Left lobe of liver (tissue), 2 donors: Measurements from ENCODE around the gene MUC7. TPM values are rescaled to one million over a fixed set of nuclear protein-coding genes. Genes with fewer than 3 reads are reported as not detected.
"Not testable (repeated sequence)": the region's sequence is repeated elsewhere in the genome, so short reads cannot be mapped to it uniquely, and the experiment has no call there.

Experiments used
- ATAC-seq: fragments of 200-7000 bp; cut with Tn5 transposase; one replicate; pipeline ENCODE4 v1.9.1; 2020; ENCODE audit warnings: mild to moderate bottlenecking, moderate library complexity
- DNase-seq: peaks from one replicate; pipeline ENCODE4 v3.0.0-alpha.2; 2020; ENCODE audit warnings: low spot score
- total RNA-seq: library from RNA; stranded (reverse); gene quantifications from one replicate; pipeline ENCODE4 v1.2.1, GENCODE V29; 2021
- donor health status: DM: no; HTN: no; CAD: no; lungs with moderate emphysema.
- donor health status: DM: no; HTN: yes; CAD: no.

Gene MUC7
- not detected for total RNA-seq

GRCh38 chr4:70471897-70472296, at the start of gene MUC7:
Gene MUC7 (plus strand): TSS chr4:70472197. CDS start chr4:70474022, 1,825 bp downstream.
- ATAC-seq: no peak
- DNase-seq: no peak

DNA sequence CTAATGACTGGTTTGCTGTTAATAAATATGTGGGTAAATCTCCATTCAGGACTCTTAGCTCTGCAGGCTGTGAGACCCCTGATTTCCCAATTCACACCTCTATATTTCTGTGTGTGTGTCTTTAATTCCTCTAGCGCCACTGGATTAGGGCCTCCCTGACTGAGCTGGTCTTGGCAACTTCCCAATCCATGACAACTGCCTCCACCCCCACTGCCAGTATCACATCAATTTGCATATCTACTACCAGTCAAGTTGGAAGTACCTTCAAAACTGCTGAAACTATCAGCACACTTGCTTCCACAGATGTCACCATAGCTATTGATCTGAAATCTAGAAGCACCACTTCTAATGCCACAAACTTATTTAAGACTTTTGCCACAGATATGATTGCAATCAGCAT, 46.7 kb upstream of the MUC7 start:
- DNase-seq: no peak
- ATAC-seq: no peak

DNA sequence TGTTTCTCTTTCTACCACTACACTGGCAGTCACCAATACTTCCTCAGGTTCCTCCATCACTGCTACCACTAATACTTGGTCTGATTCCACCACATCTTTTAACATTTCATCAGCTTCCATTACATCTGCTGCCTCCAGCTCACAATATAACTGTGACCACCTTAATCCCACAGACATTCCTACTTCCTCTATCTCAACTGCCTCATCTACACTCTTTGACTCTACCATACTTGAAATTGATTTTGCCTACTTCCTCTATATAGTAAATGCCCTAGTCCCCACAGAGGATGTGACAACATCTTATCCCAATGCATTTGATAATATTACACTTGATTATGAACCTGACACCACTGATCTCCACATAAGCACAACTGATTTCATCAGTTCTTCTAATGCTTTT, 45.2 kb upstream of the MUC7 start:
- DNase-seq: no peak
- no peak for ATAC-seq

DNA sequence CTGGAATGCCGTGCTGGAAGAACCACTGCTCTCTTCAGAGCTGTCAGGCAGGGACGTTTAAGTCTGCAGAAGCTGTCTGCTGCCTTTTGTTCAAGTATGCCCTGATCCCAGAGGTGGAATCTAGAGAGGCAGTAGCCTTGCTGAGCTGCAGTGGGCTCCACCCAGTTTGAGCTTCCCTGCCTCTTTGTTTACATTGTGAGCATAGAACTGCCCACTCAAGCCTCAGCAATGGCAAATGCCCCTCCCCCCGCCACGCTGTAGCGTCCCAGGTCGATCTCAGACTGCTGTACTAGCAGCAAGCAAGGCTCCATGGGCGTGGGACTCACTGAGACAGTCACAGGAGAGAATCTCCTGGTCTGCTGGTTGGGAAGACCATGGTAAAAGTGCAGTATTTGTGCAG, 34.8 kb upstream of the MUC7 start:
- DNase-seq (no peak), ATAC-seq (no peak)

- DNase-seq: no peak
- ATAC-seq: no peak
Observed at GRCh38 chr4:70442474-70442873, 29.5 kb upstream of the MUC7 start.

GRCh38 chr4:70443329-70443728, 28.7 kb upstream of the MUC7 start:
- no peak for ATAC-seq
- no peak for DNase-seq

DNA sequence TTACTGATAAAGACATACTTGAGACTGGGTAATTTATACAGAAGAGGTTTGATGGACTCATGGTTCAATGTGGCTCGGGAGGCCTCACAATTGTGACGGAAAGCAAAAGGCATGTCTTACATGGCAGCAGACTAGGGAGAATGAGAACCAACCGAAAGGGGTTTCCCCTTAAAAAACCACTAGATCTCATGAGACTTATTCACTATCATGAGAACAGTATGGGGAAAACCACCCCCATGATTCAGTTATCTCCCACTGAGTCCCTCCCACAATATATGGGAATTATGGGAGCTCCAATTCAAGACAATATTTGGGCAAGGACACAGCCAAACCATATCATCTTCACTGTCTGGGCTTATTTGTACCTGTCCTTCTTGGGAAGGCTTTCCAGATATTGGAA, 22.8 kb upstream of the MUC7 start:
- ATAC-seq (no peak), DNase-seq (no peak)

DNA sequence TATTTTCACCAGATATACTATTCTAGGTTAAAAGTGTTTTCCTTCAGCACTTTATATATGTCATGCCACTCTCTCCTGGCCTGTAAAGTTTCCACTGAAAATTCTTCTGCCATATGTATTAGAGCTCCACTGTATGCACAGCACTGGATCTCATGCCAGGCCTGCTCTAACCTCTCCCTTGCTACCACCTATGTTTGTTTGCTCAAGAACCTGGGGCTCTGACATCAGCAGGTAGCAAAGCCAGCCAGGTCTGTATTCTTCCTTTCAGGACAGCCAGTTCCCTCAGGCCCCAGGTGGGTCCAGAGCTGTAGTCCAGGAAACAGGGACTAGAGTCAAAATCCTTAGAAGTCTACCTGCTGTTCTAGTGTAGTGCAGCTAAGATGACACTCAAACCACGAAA, 19.1 kb upstream of the MUC7 start:
- ATAC-seq: no peak
- DNase-seq: no peak

GRCh38 chr4:70463335-70463734, 8.7 kb upstream of the MUC7 start:
- DNase-seq: no peak
- ATAC-seq: no peak

DNA sequence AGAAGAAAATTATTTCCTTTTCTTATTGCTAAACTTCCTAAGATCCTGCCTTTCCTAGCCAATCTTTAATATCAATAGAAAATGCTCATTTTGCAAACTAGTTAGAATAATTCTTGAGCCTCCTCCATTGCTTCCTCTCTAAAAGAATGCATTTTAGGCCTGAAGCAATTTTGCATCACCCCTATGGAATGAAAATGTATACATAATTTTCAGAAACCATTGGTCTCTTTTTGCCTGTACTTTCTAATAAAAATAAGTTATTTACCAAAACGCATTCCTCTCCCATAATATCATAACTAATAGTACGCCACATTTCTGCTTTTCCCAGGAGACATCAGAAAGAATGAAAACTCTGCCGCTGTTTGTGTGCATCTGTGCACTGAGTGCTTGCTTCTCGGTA, 1.7 kb downstream of the MUC7 start:
- no peak for DNase-seq
- ATAC-seq: no peak

DNA sequence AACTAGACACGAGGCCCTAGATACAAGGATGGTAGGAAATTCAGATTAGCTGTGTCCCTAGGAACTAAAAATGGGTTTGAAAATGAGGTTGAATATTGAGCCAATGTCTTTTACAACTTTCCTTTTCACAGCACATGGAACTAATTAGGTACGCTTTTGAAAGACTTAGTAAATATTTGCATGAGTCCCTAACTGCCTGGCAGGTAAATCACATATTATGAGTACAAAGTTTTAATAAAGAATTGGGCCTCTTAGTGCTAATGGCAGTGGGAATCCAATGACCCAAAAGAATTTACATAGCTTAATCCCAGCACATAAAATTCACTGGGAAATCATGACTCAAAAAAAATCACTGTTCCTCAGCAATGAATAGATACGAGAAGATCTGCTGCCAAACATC, 16.8 kb downstream of the MUC7 start:
- DNase-seq (no peak), ATAC-seq (no peak)

DNA sequence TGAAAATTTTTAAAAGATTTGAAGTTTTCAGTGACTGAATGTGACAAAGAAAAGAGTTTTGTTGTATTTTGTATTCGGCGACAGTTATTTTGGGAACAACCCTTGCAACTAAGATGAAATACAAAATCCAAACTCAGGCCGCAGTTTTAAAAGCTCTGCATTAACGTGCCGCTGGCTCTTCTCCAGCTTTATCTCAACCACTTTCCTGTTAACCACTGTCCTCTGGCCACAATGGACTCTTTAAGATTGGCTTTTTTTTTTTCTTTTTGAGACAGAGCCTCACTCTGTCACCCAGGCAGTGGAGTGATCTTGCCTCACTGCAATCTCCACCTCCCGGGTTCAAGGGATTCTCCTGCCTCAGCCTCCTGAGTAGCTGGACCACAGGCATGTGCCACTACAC, 24.2 kb downstream of the MUC7 start:
- no peak for ATAC-seq
- no peak for DNase-seq

DNA sequence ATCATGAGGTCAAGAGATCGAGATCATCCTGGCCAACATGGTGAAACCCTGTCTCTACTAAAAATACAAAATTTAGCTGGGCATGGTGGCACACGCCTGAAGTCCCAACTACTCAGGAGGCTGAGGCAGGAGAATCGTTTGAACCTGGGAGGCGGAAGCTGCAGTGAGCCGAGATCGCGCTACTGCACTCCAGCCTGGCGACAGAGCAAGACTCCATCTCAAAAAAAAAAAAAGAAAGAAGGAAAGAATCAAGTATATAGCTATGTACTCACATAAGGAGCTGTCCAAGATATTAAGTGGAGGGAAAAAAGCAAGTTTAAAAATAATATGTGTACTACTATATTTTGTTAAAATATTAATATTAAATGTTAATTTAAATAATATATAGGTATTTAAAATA, 29.8 kb downstream of the MUC7 start:
- not testable (repeated sequence) for ATAC-seq, DNase-seq

GRCh38 chr4:70504733-70505132, 32.7 kb downstream of the MUC7 start:
- ATAC-seq (no peak), DNase-seq (no peak)

GRCh38 chr4:70505151-70505748, 33.3 kb downstream of the MUC7 start:
- ATAC-seq (peak; percentile 95), DNase-seq (peak; percentile 49)

- ATAC-seq (no peak), DNase-seq (no peak)
Observed at GRCh38 chr4:70508801-70509200, 36.8 kb downstream of the MUC7 start.

- no peak for ATAC-seq
- DNase-seq: no peak
Observed at GRCh38 chr4:70511365-70511764, 39.4 kb downstream of the MUC7 start.

DNA sequence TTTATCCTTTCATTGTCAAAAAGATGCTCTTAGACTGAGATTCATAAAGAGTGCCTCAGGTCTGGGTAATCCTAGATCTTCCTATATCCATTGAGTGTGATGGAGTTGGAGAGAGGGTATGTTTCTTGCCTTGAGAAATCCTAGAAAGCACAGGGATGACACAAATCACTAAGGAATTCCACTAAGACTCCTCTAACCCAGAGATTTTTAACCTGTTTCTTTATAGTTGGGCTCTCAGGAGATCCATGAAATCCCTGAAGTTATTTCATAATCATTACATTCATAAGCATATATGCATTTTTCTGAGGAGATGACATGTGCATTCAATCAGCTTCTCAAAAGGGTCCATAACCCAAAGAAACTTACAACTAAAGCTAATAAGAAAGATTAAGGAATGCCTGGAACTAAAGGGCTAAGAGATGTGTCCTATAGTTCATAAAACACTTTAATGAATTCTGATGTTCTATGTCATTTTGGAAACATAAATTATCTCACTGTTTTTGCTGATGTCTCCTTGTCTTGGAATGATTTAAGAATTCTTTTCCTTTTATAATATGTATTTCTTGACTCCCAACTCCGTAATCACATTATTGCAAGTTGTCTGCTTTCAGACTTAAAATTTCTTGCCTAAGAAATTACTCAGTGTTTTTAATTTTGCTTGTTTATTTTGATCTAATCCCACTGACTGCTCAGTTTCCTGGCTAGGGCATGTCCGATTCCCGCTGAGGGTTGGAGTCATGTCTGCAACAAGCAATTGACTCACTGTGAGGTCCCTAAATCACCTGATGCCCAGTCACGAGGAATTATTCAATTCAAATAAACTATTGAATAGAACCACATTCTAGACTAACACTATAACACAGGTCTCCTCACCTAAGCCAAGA, 43.6 kb downstream of the MUC7 start:
- no peak for DNase-seq

GRCh38 chr4:70518269-70518668, 46.3 kb downstream of the MUC7 start, which contains the start of gene AMTN:
Gene AMTN (plus strand): TSS chr4:70518569. CDS start chr4:70518778, 209 bp downstream.
- DNase-seq (no peak), ATAC-seq (no peak)

More for the DNA sequence above, 43.6 kb downstream of the MUC7 start:
- ATAC-seq: no peak

- DNase-seq (no peak), ATAC-seq (no peak)
Observed at GRCh38 chr4:70518716-70519115, 46.7 kb downstream of the MUC7 start.

- DNase-seq: no peak
- no peak for ATAC-seq
Observed at GRCh38 chr4:70522626-70523025, 50.6 kb downstream of the MUC7 start.

DNA sequence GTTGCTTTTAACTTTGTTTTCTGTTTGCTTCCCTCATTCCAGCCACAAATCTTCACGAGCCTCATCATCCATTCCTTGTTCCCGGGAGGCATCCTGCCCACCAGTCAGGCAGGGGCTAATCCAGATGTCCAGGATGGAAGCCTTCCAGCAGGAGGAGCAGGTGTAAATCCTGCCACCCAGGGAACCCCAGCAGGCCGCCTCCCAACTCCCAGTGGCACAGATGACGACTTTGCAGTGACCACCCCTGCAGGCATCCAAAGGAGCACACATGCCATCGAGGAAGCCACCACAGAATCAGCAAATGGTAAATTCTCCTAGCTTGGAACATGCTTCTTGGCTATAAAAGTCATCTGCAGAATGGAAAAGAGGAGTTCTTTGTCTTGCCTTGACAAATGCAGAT, 59.0 kb downstream of the MUC7 start:
- no peak for ATAC-seq
- no peak for DNase-seq
